ENCODE data around the gene OR8K1. TPM values are rescaled to one million over a fixed set of nuclear protein-coding genes. Genes with fewer than 3 reads are reported as not detected.

The OR8K1 gene
- total RNA-seq: not detected

GRCh38 chr11:56345739-56346138, at the start of gene OR8K1:
OR8K1 (plus strand) TSS chr11:56346039; CDS start chr11:56346039, 0 bp downstream.
- Histone ChIP-seq H3K9me3 (ENCODE audit: control insufficient read depth in 3 of 3, low read length in 3 of 3) (no peaks in the 10 kb centered on the region), H3K4me1 (ENCODE audit: control insufficient read depth in 3 of 3, insufficient read depth in 3 of 3, low read length in 3 of 3) (no peaks in the 10 kb centered on the region), H3K9ac (ENCODE audit: low read depth in 1 of 3, low read length in 3 of 3) (no peak within 1 kb of the TSS), H3K27ac (ENCODE audit: low read depth, low read length) (no peak within 1 kb of the TSS), H3K4me3 (ENCODE audit: low read length in 3 of 3) (no peak within 1 kb of the TSS), H3K27me3 (ENCODE audit: control insufficient read depth in 3 of 3, insufficient read depth in 3 of 3, low read length in 3 of 3) (no peaks in the 10 kb centered on the region), H3K36me3 (ENCODE audit: control insufficient read depth in 3 of 3, insufficient read depth in 3 of 3, low read length in 3 of 3) (no peaks in the 10 kb centered on the region)

GRCh38 chr11:56296898-56297297, 48.9 kb upstream of the OR8K1 start:
- no peaks in the 10 kb centered on the region for H3K4me1 ChIP-seq (ENCODE audit: control insufficient read depth in 3 of 3, insufficient read depth in 3 of 3, low read length in 3 of 3)
- H3K9ac ChIP-seq (ENCODE audit: low read depth in 1 of 3, low read length in 3 of 3): no peak overlapping the region
- H3K4me3 ChIP-seq (ENCODE audit: low read length in 3 of 3): no peak overlapping the region

GRCh38 chr11:56307836-56308235, 38.0 kb upstream of the OR8K1 start:
- no peaks in the 10 kb centered on the region for H3K36me3 ChIP-seq (ENCODE audit: control insufficient read depth in 3 of 3, insufficient read depth in 3 of 3, low read length in 3 of 3)
- no peak overlapping the region for H3K4me3 ChIP-seq (ENCODE audit: low read length in 3 of 3)
- H3K27ac ChIP-seq (ENCODE audit: low read depth, low read length): no peak overlapping the region
- H3K4me1 ChIP-seq (ENCODE audit: control insufficient read depth in 3 of 3, insufficient read depth in 3 of 3, low read length in 3 of 3): no peaks in the 10 kb centered on the region
- no peaks in the 10 kb centered on the region for H3K27me3 ChIP-seq (ENCODE audit: control insufficient read depth in 3 of 3, insufficient read depth in 3 of 3, low read length in 3 of 3)
- no peaks in the 10 kb centered on the region for H3K9me3 ChIP-seq (ENCODE audit: control insufficient read depth in 3 of 3, low read length in 3 of 3)
- H3K9ac ChIP-seq (ENCODE audit: low read depth in 1 of 3, low read length in 3 of 3): no peak overlapping the region

More at GRCh38 chr11:56296898-56297297, 48.9 kb upstream of the OR8K1 start:
- Histone ChIP-seq H3K27me3 (ENCODE audit: control insufficient read depth in 3 of 3, insufficient read depth in 3 of 3, low read length in 3 of 3) (no peaks in the 10 kb centered on the region), H3K36me3 (ENCODE audit: control insufficient read depth in 3 of 3, insufficient read depth in 3 of 3, low read length in 3 of 3) (no peaks in the 10 kb centered on the region), H3K9me3 (ENCODE audit: control insufficient read depth in 3 of 3, low read length in 3 of 3) (no peaks in the 10 kb centered on the region), H3K27ac (ENCODE audit: low read depth, low read length) (no peak overlapping the region)

GRCh38 chr11:56314844-56315243, 31.0 kb upstream of the OR8K1 start, which contains the start of gene OR8K3:
OR8K3 (plus strand) TSS chr11:56315144; CDS start chr11:56318307, 3,163 bp downstream.
- Histone ChIP-seq H3K4me1 (ENCODE audit: control insufficient read depth in 3 of 3, insufficient read depth in 3 of 3, low read length in 3 of 3) (no peaks in the 10 kb centered on the region), H3K9me3 (ENCODE audit: control insufficient read depth in 3 of 3, low read length in 3 of 3) (no peaks in the 10 kb centered on the region), H3K36me3 (ENCODE audit: control insufficient read depth in 3 of 3, insufficient read depth in 3 of 3, low read length in 3 of 3) (no peaks in the 10 kb centered on the region), H3K27ac (ENCODE audit: low read depth, low read length) (no peak within 1 kb of the TSS), H3K27me3 (ENCODE audit: control insufficient read depth in 3 of 3, insufficient read depth in 3 of 3, low read length in 3 of 3) (no peaks in the 10 kb centered on the region), H3K9ac (ENCODE audit: low read depth in 1 of 3, low read length in 3 of 3) (no peak within 1 kb of the TSS), H3K4me3 (ENCODE audit: low read length in 3 of 3) (no peak within 1 kb of the TSS)

GRCh38 chr11:56331861-56332491, 13.9 kb upstream of the OR8K1 start:
- Histone ChIP-seq H3K27me3 (ENCODE audit: control insufficient read depth in 3 of 3, insufficient read depth in 3 of 3, low read length in 3 of 3) (no peaks in the 10 kb centered on the region), H3K27ac (ENCODE audit: low read depth, low read length) (no peak overlapping the region), H3K9ac (ENCODE audit: low read depth in 1 of 3, low read length in 3 of 3) (no peak overlapping the region), H3K4me1 (ENCODE audit: control insufficient read depth in 3 of 3, insufficient read depth in 3 of 3, low read length in 3 of 3) (no peaks in the 10 kb centered on the region), H3K9me3 (ENCODE audit: control insufficient read depth in 3 of 3, low read length in 3 of 3) (no peaks in the 10 kb centered on the region), H3K4me3 (ENCODE audit: low read length in 3 of 3) (no peak overlapping the region), H3K36me3 (ENCODE audit: control insufficient read depth in 3 of 3, insufficient read depth in 3 of 3, low read length in 3 of 3) (no peaks in the 10 kb centered on the region)

GRCh38 chr11:56333156-56333555, 12.7 kb upstream of the OR8K1 start:
- Histone ChIP-seq H3K4me1 (ENCODE audit: control insufficient read depth in 3 of 3, insufficient read depth in 3 of 3, low read length in 3 of 3) (no peaks in the 10 kb centered on the region), H3K36me3 (ENCODE audit: control insufficient read depth in 3 of 3, insufficient read depth in 3 of 3, low read length in 3 of 3) (no peaks in the 10 kb centered on the region), H3K27me3 (ENCODE audit: control insufficient read depth in 3 of 3, insufficient read depth in 3 of 3, low read length in 3 of 3) (no peaks in the 10 kb centered on the region), H3K4me3 (ENCODE audit: low read length in 3 of 3) (no peak overlapping the region), H3K9ac (ENCODE audit: low read depth in 1 of 3, low read length in 3 of 3) (no peak overlapping the region), H3K9me3 (ENCODE audit: control insufficient read depth in 3 of 3, low read length in 3 of 3) (no peaks in the 10 kb centered on the region), H3K27ac (ENCODE audit: low read depth, low read length) (no peak overlapping the region)

- Histone ChIP-seq H3K27ac (ENCODE audit: low read depth, low read length) (no peak overlapping the region), H3K9me3 (ENCODE audit: control insufficient read depth in 3 of 3, low read length in 3 of 3) (no peaks in the 10 kb centered on the region), H3K36me3 (ENCODE audit: control insufficient read depth in 3 of 3, insufficient read depth in 3 of 3, low read length in 3 of 3) (no peaks in the 10 kb centered on the region), H3K4me3 (ENCODE audit: low read length in 3 of 3) (no peak overlapping the region), H3K4me1 (ENCODE audit: control insufficient read depth in 3 of 3, insufficient read depth in 3 of 3, low read length in 3 of 3) (no peaks in the 10 kb centered on the region), H3K27me3 (ENCODE audit: control insufficient read depth in 3 of 3, insufficient read depth in 3 of 3, low read length in 3 of 3) (no peaks in the 10 kb centered on the region), H3K9ac (ENCODE audit: low read depth in 1 of 3, low read length in 3 of 3) (no peak overlapping the region)
Measured at GRCh38 chr11:56340289-56340688, 5.5 kb upstream of the OR8K1 start.

GRCh38 chr11:56353991-56354390, 8.2 kb downstream of the OR8K1 start, which contains the start of gene OR8J1:
OR8J1 (plus strand) TSS chr11:56354291; CDS start chr11:56360247, 5,956 bp downstream.
- no peak within 1 kb of the TSS for H3K27ac ChIP-seq (ENCODE audit: low read depth, low read length)
- no peaks in the 10 kb centered on the region for H3K4me1 ChIP-seq (ENCODE audit: control insufficient read depth in 3 of 3, insufficient read depth in 3 of 3, low read length in 3 of 3)

GRCh38 chr11:56375324-56375723, 29.5 kb downstream of the OR8K1 start, which contains the start of gene OR8U1:
OR8U1 (plus strand) TSS chr11:56375624; CDS start chr11:56375624, 0 bp downstream.
- no peaks in the 10 kb centered on the region for H3K27me3 ChIP-seq (ENCODE audit: control insufficient read depth in 3 of 3, insufficient read depth in 3 of 3, low read length in 3 of 3)
- no peak within 1 kb of the TSS for H3K27ac ChIP-seq (ENCODE audit: low read depth, low read length)
- no peak within 1 kb of the TSS for H3K4me3 ChIP-seq (ENCODE audit: low read length in 3 of 3)
- H3K36me3 ChIP-seq (ENCODE audit: control insufficient read depth in 3 of 3, insufficient read depth in 3 of 3, low read length in 3 of 3): no peaks in the 10 kb centered on the region
- H3K4me1 ChIP-seq (ENCODE audit: control insufficient read depth in 3 of 3, insufficient read depth in 3 of 3, low read length in 3 of 3): no peaks in the 10 kb centered on the region
- H3K9ac ChIP-seq (ENCODE audit: low read depth in 1 of 3, low read length in 3 of 3): no peak within 1 kb of the TSS
- peaks cover 0 to 2% (median 0%) of the 10 kb centered on the region in 3 donors for H3K9me3 ChIP-seq (ENCODE audit: control insufficient read depth in 3 of 3, low read length in 3 of 3)

More at GRCh38 chr11:56353991-56354390, 8.2 kb downstream of the OR8K1 start, which contains the start of gene OR8J1:
- Histone ChIP-seq H3K27me3 (ENCODE audit: control insufficient read depth in 3 of 3, insufficient read depth in 3 of 3, low read length in 3 of 3) (no peaks in the 10 kb centered on the region), H3K9ac (ENCODE audit: low read depth in 1 of 3, low read length in 3 of 3) (no peak within 1 kb of the TSS), H3K9me3 (ENCODE audit: control insufficient read depth in 3 of 3, low read length in 3 of 3) (no peaks in the 10 kb centered on the region), H3K4me3 (ENCODE audit: low read length in 3 of 3) (no peak within 1 kb of the TSS), H3K36me3 (ENCODE audit: control insufficient read depth in 3 of 3, insufficient read depth in 3 of 3, low read length in 3 of 3) (no peaks in the 10 kb centered on the region)

GRCh38 chr11:56380120-56380519, 34.3 kb downstream of the OR8K1 start:
- Histone ChIP-seq H3K4me3 (ENCODE audit: low read length in 3 of 3) (no peak overlapping the region), H3K27ac (ENCODE audit: low read depth, low read length) (no peak overlapping the region), H3K9ac (ENCODE audit: low read depth in 1 of 3, low read length in 3 of 3) (no peak overlapping the region), H3K9me3 (ENCODE audit: control insufficient read depth in 3 of 3, low read length in 3 of 3) (peaks cover 0 to 2% (median 0%) of the 10 kb centered on the region in 3 donors), H3K36me3 (ENCODE audit: control insufficient read depth in 3 of 3, insufficient read depth in 3 of 3, low read length in 3 of 3) (no peaks in the 10 kb centered on the region), H3K4me1 (ENCODE audit: control insufficient read depth in 3 of 3, insufficient read depth in 3 of 3, low read length in 3 of 3) (no peaks in the 10 kb centered on the region), H3K27me3 (ENCODE audit: control insufficient read depth in 3 of 3, insufficient read depth in 3 of 3, low read length in 3 of 3) (no peaks in the 10 kb centered on the region)
